Transverse colon (tissue), 4 donors: ENCODE results near the gene TTLL5.

ENCODE experiments used
- CTCF ChIP-seq, 5 experiments: fragments of 200-600 bp in 3 of 5; fragments of 450-650 bp in 2 of 5; sonication (generic) in 3 of 5; IDR thresholded peaks; 1 replicate in 2 of 5; 2 replicates in 3 of 5; pipeline ENCODE4 v1.5.1; 2016 to 2017; ENCODE audit warnings: antibody characterized with exemption in 5 of 5, inconsistent platforms in 3 of 5, mild to moderate bottlenecking in 2 of 5, moderate library complexity in 1 of 5
- EP300 ChIP-seq: sonication (generic); formaldehyde crosslinking; IDR thresholded peaks from one replicate; pipeline ENCODE4 v1.6.1; 2017; ENCODE audit warnings: antibody characterized with exemption, low read depth
- POLR2A ChIP-seq: fragments of 450-650 bp; IDR thresholded peaks from one replicate; pipeline ENCODE4 v1.6.1; 2016; ENCODE audit warnings: antibody characterized with exemption, mild to moderate bottlenecking, moderate library complexity
- POLR2AphosphoS5 ChIP-seq, 3 donors: sonication (generic); formaldehyde crosslinking; IDR thresholded peaks; one replicate each; pipeline ENCODE4 v1.6.1; 2016; ENCODE audit warnings: antibody characterized with exemption in 3 of 3

DNA sequence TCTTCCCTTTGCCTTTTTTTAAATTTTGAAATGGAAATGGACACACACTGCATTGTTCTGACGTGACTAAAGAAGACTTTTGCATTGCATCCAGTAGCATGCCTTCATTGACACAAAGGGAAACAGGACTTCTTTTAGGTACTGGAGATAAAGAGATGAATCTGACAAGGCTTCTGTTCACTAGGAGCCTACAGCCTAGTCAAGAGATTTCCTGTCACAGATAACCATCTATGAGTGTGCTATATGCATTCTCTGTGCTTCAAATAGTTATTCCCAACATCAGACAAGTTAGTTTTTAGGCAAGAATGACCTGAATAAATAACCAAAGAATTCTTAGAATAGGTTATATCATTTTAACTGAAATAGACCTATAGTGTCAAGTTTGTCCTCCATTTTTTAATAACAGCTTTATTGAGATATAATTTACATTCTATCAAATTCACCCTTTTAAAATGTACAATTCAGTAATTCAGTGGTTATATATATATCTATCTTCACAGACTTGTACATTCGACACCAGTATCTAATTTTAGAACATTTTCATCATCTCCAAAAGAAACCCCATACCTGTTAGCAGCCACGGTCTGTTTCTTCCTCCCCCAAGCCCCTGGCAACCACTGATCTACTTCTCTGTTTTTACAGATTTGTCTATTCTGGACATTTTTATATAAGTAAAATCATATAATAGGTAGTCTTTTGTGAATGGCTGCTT is 122.7 kb downstream of the TTLL5 start:
- TF ChIP-seq POLR2A (no peak), EP300 (no peak), CTCF (IDR thresholded peaks at IDR 0.05) (no peak), POLR2AphosphoS5 (IDR thresholded peaks at IDR 0.05) (no peak)
